Colonic mucosa (tissue), 4 donors: Measurements from ENCODE around the gene PPARG. TPM values are rescaled to one million over a fixed set of nuclear protein-coding genes. Genes with fewer than 3 reads are reported as not detected.

Experiments
- DNase-seq: peaks from one replicate; pipeline ENCODE4 v3.0.0-alpha.2; 2020
- H3K27ac ChIP-seq: fragments of 200-600 bp; one replicate; pipeline ENCODE4 v1.8.0; 2021
- H3K27me3 ChIP-seq: fragments of 200-600 bp; one replicate; pipeline ENCODE4 v1.8.0; 2021
- H3K36me3 ChIP-seq: fragments of 200-600 bp; one replicate; pipeline ENCODE4 v1.8.0; 2021
- H3K4me1 ChIP-seq: fragments of 200-600 bp; one replicate; pipeline ENCODE4 v1.8.0; 2021; ENCODE audit warnings: mild to moderate bottlenecking
- H3K4me3 ChIP-seq: fragments of 200-600 bp; one replicate; pipeline ENCODE4 v1.8.0; 2021
- H3K9ac ChIP-seq, 2 donors: one replicate each; pipeline ENCODE4 v1.7.0; 2013; ENCODE audit warnings: control low read depth in 2 of 2, low read depth in 2 of 2, low read length in 2 of 2
- H3K9me3 ChIP-seq: fragments of 200-600 bp; one replicate; pipeline ENCODE4 v1.8.0; 2021
- CTCF ChIP-seq: fragments of 200-600 bp; IDR thresholded peaks from one replicate; pipeline ENCODE4 v1.8.0; 2022; ENCODE audit warnings: antibody characterized with exemption, mild to moderate bottlenecking
- intact Hi-C: fragments of 100-400 bp; cut with DNase I; formaldehyde crosslinking; loops from one replicate; pipeline ENCODE4 v1.14.1; 2022
- total RNA-seq, 2 donors: library from RNA; stranded (reverse); fragmentation: NEBNext Ultra II Directional in 1 of 2; extraction: Animal tissue kit (Norgen Biotek cat#: 25700) in 1 of 2; gene quantifications; one replicate each; pipeline ENCODE4 v1.2.1, GENCODE V29; 2021
- donor health status: healthy.
- donor health status: DM: no; HTN: no; CAD: no.
- donor health status: DM: no; HTN: no; CAD: no.

The PPARG gene
- total RNA-seq, 2 donors from 2014 or later, result 85.2 to 169 TPM

- no peak for TF ChIP-seq CTCF
- H3K4me3 ChIP-seq, result no peak overlapping the region
- H3K27me3 ChIP-seq, result no peaks in the 10 kb centered on the region
- peaks cover 3% of the 10 kb centered on the region for H3K4me1 ChIP-seq
- no peaks in the 10 kb centered on the region for H3K9me3 ChIP-seq
- no peaks in the 10 kb centered on the region for H3K36me3 ChIP-seq
- DNase-seq, result no peak
- no peak overlapping the region for H3K9ac ChIP-seq
- intact Hi-C loops, result no loop called here
- H3K27ac ChIP-seq, result no peak overlapping the region
These were observed 63.4 kb downstream of the PPARG start for GRCh38 chr3:12352253-12352652.

GRCh38 chr3:12352755-12353154 is 63.9 kb downstream of the PPARG start:
- Histone ChIP-seq H3K4me1 (peaks cover 3% of the 10 kb centered on the region), H3K4me3 (no peak overlapping the region), H3K9ac (no peak overlapping the region), H3K27ac (no peak overlapping the region), H3K9me3 (no peaks in the 10 kb centered on the region), H3K27me3 (no peaks in the 10 kb centered on the region), H3K36me3 (no peaks in the 10 kb centered on the region)
- TF ChIP-seq CTCF, result no peak
- intact Hi-C loops, result no loop called here
- DNase-seq, result no peak

GRCh38 chr3:12353796-12354525 is 65.1 kb downstream of the PPARG start:
- H3K9ac ChIP-seq, result no peak overlapping the region
- intact Hi-C loops, result no loop called here
- H3K36me3 ChIP-seq, result no peaks in the 10 kb centered on the region
- H3K27ac ChIP-seq, result no peak overlapping the region
- H3K4me1 ChIP-seq, result peaks cover 3% of the 10 kb centered on the region
- no peak for TF ChIP-seq CTCF
- DNase-seq, result no peak
- no peaks in the 10 kb centered on the region for H3K27me3 ChIP-seq
- no peaks in the 10 kb centered on the region for H3K9me3 ChIP-seq
- no peak overlapping the region for H3K4me3 ChIP-seq

- Histone ChIP-seq H3K9ac (no peak overlapping the region), H3K36me3 (no peaks in the 10 kb centered on the region), H3K27me3 (no peaks in the 10 kb centered on the region), H3K4me3 (no peak overlapping the region), H3K4me1 (peaks cover under 1% of the 10 kb centered on the region), H3K9me3 (no peaks in the 10 kb centered on the region), H3K27ac (no peak overlapping the region)
- no peak for DNase-seq
- intact Hi-C loops, result no loop called here
- TF ChIP-seq CTCF, result no peak
These were observed 67.3 kb downstream of the PPARG start for GRCh38 chr3:12356175-12356574.

- no peak overlapping the region for H3K27ac ChIP-seq
- intact Hi-C loops, result no loop called here
- no peak for DNase-seq
These were observed 68.1 kb downstream of the PPARG start for GRCh38 chr3:12356996-12357395.

More at GRCh38 chr3:12356996-12357395, 68.1 kb downstream of the PPARG start:
- no peak for TF ChIP-seq CTCF
- Histone ChIP-seq H3K4me1 (no peaks in the 10 kb centered on the region), H3K27me3 (no peaks in the 10 kb centered on the region), H3K36me3 (no peaks in the 10 kb centered on the region), H3K9ac (no peak overlapping the region), H3K4me3 (no peak overlapping the region), H3K9me3 (no peaks in the 10 kb centered on the region)
